ENCODE data around the gene SARS2.
"Not testable (repeated sequence)": the region's sequence is repeated elsewhere in the genome, so short reads cannot be mapped to it uniquely, and the experiment has no call there.

SARS2 gene

DNA sequence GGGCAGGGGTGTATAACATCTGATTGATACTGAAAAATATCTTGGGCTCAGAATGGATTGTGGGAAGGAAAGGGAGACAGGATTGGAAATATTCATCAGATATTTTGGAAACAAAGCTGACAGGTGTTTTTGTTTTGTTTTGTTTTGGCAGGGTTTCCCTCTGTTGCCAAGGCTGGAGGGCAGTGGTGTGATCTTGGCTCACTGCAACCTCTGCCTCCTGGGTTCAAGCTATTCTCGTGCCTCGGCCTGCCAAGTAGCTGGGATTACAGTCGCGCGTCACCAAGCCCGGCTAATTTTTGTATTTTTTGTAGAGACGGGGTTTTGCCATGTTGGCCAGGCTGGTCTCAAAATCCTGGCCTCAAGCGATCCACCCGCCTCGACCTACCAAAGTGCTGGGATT is 57.2 kb downstream of the SARS2 start:
- H3K36me3 ChIP-seq (ENCODE audit: control insufficient read depth, insufficient read depth, low read length); H3K27ac ChIP-seq (ENCODE audit: low read depth, low read length); H3K4me3 ChIP-seq (ENCODE audit: low read depth, low read length); H3K9me3 ChIP-seq (ENCODE audit: control insufficient read depth, insufficient read depth, low read depth, low read length); H3K9ac ChIP-seq (ENCODE audit: low read length); H3K27me3 ChIP-seq (ENCODE audit: control insufficient read depth, insufficient read depth, low read length): not testable (repeated sequence)
- H3K4me1 ChIP-seq (ENCODE audit: control insufficient read depth, insufficient read depth, low read length) = peaks cover 30% of the 10 kb centered on the region

DNA sequence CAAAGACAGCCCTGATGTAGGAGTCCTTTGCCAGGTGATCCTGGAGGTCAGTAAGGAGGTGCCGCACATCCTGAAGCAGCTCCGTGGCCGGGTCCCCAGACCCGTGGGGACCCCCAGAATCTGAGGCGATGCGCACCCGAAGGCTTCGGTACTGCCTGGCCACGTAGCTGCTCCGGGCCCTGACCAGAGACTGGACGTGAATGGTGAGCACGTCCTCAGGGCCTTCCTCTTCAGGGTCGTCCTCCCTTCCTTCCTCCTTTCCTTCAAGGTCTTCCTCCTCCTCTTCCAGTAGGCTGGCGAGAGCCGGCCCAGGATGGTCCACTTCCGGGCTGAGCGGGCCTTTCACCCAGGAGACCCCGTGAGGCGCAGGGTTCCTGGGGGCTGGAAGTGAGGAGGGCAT is 60.0 kb downstream of the SARS2 start:
- Histone ChIP-seq H3K4me1 (ENCODE audit: control insufficient read depth, insufficient read depth, low read length) (peaks cover 18% of the 10 kb centered on the region), H3K4me3 (ENCODE audit: low read depth, low read length) (peak overlapping the region; percentile 55), H3K27me3 (ENCODE audit: control insufficient read depth, insufficient read depth, low read length) (peaks cover 3% of the 10 kb centered on the region; the same call in 1 of the 2 replicates), H3K9me3 (ENCODE audit: control insufficient read depth, insufficient read depth, low read depth, low read length) (no peaks in the 10 kb centered on the region), H3K27ac (ENCODE audit: low read depth, low read length) (no peak overlapping the region), H3K36me3 (ENCODE audit: control insufficient read depth, insufficient read depth, low read length) (no peaks in the 10 kb centered on the region), H3K9ac (ENCODE audit: low read length) (no peak overlapping the region)

DNA sequence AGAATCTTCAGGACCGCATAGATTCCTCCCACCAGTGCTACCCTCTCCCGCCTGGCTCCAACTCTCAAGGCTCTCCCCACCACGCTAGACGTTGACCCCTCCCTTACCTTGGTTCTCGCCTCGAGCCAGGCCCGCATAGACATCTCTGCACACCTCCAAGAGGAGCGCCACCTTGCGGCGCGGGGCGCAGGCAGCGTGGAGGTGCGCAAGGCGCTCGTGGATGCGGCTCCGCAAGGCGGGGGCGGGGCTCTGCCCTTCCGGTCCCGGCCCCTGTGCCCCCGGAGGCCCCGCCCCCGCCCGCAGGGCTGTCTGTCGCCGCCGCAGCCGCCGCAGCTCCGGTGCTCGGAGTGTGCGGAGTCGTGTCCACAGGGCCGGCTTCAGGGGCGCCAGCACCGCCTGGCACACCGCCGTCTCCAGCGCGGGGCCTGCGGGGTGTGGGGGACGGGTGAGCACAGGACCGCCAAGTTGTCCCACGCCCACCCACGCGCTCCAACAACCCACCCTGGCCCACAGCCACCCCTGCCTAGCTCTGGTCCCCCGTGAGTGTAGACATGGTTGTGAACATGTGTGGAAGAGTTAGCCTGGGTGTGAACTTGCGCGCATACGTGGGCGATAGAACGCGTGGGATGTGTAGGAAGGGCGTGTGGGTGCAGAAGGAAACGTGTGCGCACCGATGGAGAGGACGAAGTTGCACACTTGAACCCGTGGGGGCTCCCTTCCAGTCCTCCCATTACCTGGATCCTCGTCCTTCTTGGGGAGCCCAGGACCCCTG is 60.5 kb downstream of the SARS2 start:
- Histone ChIP-seq H3K4me1 (ENCODE audit: control insufficient read depth, insufficient read depth, low read length) (peaks cover 22% of the 10 kb centered on the region), H3K36me3 (ENCODE audit: control insufficient read depth, insufficient read depth, low read length) (no peaks in the 10 kb centered on the region), H3K4me3 (ENCODE audit: low read depth, low read length) (peak overlapping the region; percentile 55), H3K27ac (ENCODE audit: low read depth, low read length) (no peak overlapping the region), H3K9ac (ENCODE audit: low read length) (peak overlapping the region; percentile 4), H3K9me3 (ENCODE audit: control insufficient read depth, insufficient read depth, low read depth, low read length) (no peaks in the 10 kb centered on the region), H3K27me3 (ENCODE audit: control insufficient read depth, insufficient read depth, low read length) (peaks cover 3% of the 10 kb centered on the region; the same call in 1 of the 2 replicates)

DNA sequence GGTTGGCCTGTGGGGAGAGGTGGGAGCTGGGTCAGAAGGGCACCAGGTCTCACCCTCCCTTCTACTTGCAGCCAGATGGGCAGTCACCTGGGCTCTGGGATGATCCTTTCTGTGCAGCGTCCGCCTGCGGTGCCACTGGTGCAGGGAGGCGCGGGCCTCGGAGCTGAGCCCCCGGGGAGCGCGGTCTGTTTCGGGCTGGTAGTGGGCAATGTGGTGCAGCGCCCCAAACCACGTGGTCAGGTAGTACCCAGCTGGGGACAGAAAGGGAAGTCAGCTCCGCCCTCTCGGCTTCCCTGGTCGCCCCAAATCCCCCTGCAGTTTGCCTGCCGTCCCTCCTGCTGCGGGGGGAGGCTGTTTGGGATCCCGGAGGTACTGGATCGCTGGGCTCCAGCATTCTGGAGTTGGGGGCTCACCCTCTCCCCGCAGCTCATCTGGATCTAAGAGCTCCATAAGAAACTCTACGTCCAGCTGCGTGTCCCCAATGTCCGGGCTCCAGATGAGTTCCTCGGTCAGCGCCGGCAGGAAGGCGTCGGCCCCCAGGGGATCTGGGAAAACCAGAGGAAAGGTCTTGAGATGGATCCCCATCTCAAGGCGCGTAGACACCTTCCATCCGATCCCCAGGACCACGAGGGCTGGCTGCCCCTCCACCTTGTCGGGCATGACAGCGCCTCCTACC is 61.3 kb downstream of the SARS2 start:
- Histone ChIP-seq H3K27me3 (ENCODE audit: control insufficient read depth, insufficient read depth, low read length) (peaks cover 3% of the 10 kb centered on the region; the same call in 1 of the 2 replicates), H3K4me3 (ENCODE audit: low read depth, low read length) (peak overlapping the region; percentile 55), H3K27ac (ENCODE audit: low read depth, low read length) (no peak overlapping the region; the same call in 1 of the 2 replicates), H3K9me3 (ENCODE audit: control insufficient read depth, insufficient read depth, low read depth, low read length) (no peaks in the 10 kb centered on the region), H3K36me3 (ENCODE audit: control insufficient read depth, insufficient read depth, low read length) (no peaks in the 10 kb centered on the region), H3K9ac (ENCODE audit: low read length) (peak overlapping the region; percentile 4), H3K4me1 (ENCODE audit: control insufficient read depth, insufficient read depth, low read length) (peaks cover 26% of the 10 kb centered on the region)

DNA sequence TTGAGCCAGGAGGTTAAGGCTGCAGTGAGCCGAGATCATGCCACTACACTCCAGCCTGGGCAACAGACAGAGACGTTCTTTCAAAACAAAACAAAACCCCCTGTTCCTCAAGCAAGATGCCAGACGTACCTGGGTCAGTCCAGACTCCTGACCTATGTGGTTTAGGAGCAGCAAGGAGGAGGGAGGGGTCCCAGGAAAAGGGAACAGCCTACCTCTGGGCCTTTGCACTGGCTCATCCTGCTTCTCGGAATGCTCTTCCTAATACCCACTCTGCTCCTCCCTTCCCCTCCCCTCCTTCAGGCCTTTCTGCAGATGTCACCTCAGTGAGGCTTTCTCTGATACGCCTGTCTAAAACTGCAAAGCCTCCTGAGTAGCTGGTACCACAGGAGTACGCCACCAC is 62.0 kb downstream of the SARS2 start:
- no peak overlapping the region for H3K27ac ChIP-seq (ENCODE audit: low read depth, low read length)
- peaks cover 3% of the 10 kb centered on the region; the same call in 1 of the 2 replicates for H3K27me3 ChIP-seq (ENCODE audit: control insufficient read depth, insufficient read depth, low read length)
- no peak overlapping the region for H3K9ac ChIP-seq (ENCODE audit: low read length)

DNA sequence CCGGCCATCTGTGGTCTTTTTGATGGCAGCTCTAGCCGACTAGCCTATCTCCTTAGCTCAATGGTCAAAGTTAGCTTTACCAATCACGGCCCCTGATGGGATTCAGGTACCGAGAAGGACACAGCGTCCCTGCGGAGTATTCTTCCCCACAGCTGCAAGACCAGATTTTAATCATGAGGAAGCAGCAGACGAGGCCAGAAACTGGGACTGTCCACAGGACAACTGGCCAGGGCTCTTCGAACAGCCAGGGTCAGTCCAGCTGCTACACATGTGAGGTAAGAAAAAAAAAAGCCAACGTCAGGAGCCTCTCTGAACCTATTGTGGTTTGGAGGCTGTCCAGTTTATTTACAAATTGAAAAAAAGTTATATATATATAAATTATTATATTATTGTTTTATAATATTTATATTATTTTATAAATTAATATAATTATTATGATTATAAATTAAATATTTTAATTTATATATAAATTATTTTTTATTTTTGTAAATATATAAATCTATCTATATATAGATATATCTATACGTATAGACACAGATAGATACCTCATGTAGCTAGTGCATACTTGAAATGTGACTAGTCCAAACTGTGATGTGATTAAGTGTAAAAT is 63.3 kb downstream of the SARS2 start:
- H3K27ac ChIP-seq (ENCODE audit: low read depth, low read length) = no peak overlapping the region
- peaks cover 3% of the 10 kb centered on the region; the same call in 1 of the 2 replicates for H3K27me3 ChIP-seq (ENCODE audit: control insufficient read depth, insufficient read depth, low read length)
- H3K4me3 ChIP-seq (ENCODE audit: low read depth, low read length) = no peak overlapping the region
- no peaks in the 10 kb centered on the region for H3K9me3 ChIP-seq (ENCODE audit: control insufficient read depth, insufficient read depth, low read depth, low read length)
- no peak overlapping the region for H3K9ac ChIP-seq (ENCODE audit: low read length)
- H3K4me1 ChIP-seq (ENCODE audit: control insufficient read depth, insufficient read depth, low read length) = peaks cover 23% of the 10 kb centered on the region
- H3K36me3 ChIP-seq (ENCODE audit: control insufficient read depth, insufficient read depth, low read length) = no peaks in the 10 kb centered on the region

More for the DNA sequence above, 62.0 kb downstream of the SARS2 start:
- Histone ChIP-seq H3K4me3 (ENCODE audit: low read depth, low read length) (no peak overlapping the region), H3K4me1 (ENCODE audit: control insufficient read depth, insufficient read depth, low read length) (peaks cover 23% of the 10 kb centered on the region), H3K9me3 (ENCODE audit: control insufficient read depth, insufficient read depth, low read depth, low read length) (no peaks in the 10 kb centered on the region), H3K36me3 (ENCODE audit: control insufficient read depth, insufficient read depth, low read length) (no peaks in the 10 kb centered on the region)

All from HUES6 (cell line).